HG03575 (cell line): ENCODE measurements around the gene FCGR2B.

Source experiments
- ATAC-seq: cut with Tn5 transposase; IDR thresholded peaks from one replicate; pipeline ENCODE4 v1.9.1; 2021; ENCODE audit not compliant: unreplicated experiment, insufficient number of reproducible peaks, low FRiP score; ENCODE audit errors: extremely low read depth

Gene FCGR2B

DNA sequence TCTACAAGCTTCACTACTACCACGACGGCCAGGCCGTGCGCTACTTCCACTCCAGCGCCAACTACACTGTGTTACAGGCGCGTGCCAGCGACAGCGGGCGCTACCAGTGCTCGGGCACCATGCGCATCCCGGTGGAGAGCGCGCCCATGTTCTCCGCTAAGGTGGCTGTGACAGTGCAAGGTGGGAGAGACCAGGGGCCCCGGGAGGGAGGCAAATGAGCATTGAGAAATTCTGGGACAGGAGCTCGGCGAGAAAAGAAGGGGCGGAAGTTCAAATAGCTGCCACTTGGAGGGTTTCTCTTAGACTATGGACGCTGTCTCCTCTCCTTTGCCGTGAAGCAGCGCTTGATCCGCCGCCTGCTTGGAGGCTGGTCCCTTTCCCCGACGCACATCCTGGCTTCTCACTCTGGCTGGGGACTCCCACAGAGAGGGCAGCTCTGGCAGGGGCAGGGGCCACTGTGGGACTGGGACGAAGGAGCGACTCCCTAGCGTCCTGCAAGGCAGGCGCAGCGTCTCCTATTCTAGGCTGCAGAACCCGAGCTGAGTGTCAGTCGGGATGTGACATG, 63.0 kb downstream of the FCGR2B start:
- no peak for ATAC-seq

DNA sequence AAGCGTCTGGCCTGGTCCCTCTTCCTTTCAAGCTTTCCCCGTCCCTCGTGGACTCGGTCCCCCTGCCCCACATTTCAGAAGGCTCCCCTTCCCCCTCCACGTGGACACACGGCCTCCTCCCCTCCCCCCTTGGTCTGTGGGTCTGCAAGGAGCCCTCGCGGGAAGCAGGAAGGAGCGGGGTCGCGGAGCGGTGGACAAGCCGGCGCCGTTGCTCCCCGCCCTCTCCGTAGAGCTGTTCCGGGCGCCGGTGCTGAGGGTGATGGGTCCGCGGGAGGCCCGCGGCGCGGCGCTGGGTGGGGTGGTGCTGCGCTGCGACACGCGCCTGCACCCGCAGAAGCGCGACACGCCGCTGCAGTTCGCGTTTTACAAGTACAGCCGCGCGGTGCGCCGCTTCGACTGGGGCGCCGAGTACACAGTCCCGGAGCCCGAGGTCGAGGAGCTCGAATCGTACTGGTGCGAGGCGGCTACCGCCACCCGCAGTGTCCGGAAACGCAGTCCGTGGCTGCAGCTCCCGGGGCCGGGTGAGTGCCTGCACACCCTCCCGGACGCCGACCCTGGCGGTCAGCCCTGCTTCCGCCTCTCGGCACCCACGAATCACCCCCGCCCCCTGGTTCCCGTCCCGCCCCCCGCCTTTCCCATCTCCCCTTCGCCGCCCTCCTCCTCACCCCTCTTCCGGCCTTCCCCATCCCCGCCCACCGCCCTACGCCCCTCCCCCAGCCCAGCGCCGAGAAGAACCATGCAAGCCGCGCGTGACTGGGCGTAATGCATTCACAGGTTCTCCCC, 63.7 kb downstream of the FCGR2B start:
- no peak for ATAC-seq

DNA sequence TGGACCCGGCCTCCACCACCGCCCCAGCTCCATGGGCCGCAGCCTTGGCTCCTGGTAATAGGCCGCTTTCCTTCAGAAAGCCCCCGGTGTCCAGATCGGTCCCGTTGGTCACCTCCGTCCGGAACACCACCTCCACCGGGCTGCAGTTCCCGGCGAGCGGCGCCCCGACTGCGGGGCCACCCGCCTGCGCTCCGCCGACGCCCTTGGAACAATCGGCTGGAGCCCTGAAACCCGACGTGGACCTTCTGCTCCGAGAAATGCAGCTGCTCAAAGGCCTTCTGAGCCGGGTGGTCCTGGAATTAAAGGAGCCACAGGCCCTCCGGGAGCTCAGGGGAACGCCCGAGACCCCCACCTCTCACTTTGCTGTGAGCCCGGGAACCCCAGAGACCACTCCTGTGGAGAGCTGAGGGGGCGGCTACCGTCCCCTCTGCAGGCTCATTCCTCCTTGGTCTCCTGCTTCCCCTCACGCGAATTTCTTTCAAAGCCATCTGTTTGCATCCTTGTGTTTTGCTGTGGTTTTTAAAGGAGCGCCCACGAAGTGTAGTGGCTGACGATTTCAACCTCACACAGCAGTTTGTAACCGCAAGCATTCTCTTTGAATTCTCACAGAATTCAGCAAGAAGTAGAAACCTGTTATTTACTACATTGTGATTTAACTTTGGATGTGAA, 64.4 kb downstream of the FCGR2B start:
- ATAC-seq = no peak
